SKM-1 treated with dmso at 0.1 percent for 144 hours (cell line): ENCODE data around the gene DNM2.
"Not testable (repeated sequence)": the region's sequence is repeated elsewhere in the genome, so short reads cannot be mapped to it uniquely, and the experiment has no call there.

Experiments
- DNase-seq: peaks from one replicate; lab custom pipeline; 2025; ENCODE audit not compliant: unreplicated experiment; lab: John Stamatoyannopoulos, UW

The DNM2 gene

GRCh38 chr19:10858204-10858828, 140.4 kb downstream of the DNM2 start:
- DNase-seq: no peak

DNA sequence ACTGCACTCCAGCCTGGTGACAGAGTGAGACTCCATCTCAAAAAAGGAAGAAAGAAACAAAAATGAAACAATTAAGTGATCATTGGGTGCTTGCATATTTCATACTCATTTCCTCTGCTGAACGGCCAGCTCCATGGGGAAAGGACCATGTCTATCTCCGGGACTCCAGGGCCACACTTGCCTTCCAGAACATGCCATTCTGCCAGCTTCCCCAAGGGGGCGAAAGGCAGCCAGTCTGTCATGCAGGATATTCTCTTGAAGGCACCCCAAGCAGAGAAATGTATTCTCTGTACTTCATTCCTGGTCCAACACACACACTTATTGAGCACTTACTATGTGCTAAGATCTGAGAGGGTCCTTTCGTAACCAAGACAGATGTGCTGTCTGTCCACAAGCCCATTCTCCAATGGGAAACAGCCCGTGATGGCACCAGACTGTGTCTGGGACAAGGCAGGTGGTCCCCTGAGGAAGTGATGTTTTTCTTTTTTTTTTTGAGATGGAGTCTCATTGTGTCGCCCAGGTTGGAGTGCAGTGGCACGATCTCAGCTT, 143.3 kb downstream of the DNM2 start:
- DNase-seq: peak; percentile 24

GRCh38 chr19:10862561-10863106, 144.8 kb downstream of the DNM2 start:
- DNase-seq: no peak

GRCh38 chr19:10863107-10863717, 145.3 kb downstream of the DNM2 start:
- DNase-seq: no peak

- peak; percentile 76 for DNase-seq
Measured at GRCh38 chr19:10864538-10864899, 146.6 kb downstream of the DNM2 start.

DNA sequence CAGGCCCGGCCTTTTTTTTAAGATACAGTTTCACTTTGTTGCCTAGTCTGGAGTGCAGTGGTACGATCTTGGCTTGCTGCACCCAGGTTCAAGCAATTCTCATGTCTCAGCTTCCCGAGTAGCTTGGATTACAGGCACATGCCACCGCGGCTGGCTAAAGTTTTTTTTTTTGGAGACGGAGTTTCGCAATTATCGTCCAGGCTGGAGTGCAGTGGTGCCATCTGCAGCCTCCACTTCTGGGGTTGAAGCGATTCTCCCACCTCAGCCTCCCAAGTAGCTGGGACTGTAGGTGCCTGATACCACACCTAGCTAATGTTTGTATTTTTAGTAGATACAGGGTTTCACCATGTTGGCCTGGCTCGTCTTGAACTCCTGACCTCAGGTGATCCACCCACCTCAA, 148.6 kb downstream of the DNM2 start:
- DNase-seq: no peak

DNA sequence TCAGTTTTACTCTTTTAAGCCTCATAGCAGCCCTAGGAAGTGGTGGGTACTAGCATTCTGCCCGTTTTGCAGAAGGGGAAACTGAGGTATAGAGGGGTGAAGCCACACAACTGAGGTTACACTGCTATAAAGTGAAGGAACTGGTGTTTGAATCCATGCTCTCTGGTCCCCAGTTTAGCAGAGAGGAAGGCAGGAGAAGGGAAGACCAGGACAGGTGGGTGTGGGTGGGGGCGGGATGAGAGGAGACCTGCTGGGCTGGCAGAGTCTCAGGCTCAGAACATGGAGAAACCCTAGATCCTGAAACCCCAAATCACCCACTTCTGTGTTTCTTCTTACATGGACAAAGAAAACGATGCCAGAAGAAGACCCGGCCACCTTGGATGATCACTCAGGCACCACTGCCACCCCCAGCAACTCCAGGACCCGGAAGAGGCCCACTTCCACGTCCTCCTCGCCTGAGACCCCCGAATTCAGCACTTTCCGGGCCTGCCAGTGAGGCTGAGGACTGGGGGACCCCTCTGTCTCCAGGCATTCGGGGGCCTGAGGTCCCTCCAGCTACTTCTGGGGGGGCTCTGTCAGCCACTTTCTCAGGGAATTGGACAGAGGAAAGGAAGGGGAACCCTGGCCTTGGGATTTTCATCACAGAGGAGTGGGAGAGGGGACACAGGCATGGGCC, 151.1 kb downstream of the DNM2 start:
- no peak for DNase-seq

DNA sequence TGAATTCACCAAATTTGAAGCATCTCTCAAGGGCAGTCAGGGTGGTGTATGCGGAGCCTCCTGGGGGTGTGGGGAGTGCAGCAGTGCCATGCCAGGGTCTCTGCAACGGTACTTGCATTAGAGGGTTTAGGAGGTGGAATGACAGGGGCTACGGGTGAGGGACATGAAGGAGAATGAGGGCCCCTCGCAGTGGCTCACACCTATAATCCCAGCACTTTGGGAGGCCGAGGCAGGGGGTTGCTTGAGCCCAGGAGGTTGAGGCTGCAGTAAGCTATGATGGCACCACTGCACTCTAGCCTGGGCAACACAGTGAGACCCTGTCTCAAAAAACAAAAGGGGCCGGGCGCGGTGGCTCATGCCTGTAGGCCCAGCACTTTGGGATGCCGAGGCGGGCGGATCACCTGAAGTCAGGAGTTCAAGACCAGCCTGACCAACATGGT, 152.0 kb downstream of the DNM2 start:
- not testable (repeated sequence) for DNase-seq

GRCh38 chr19:10870501-10870954, 152.6 kb downstream of the DNM2 start:
- DNase-seq: no peak

GRCh38 chr19:10870955-10871603, 153.2 kb downstream of the DNM2 start, which contains the start of gene CARM1:
Gene CARM1 (plus strand): TSS chr19:10871553. CDS start chr19:10871703, 150 bp downstream.
- DNase-seq: peak; percentile 99

- DNase-seq: no peak
Measured at GRCh38 chr19:10871711-10872545, 154.0 kb downstream of the DNM2 start.

GRCh38 chr19:10872546-10873107, 154.7 kb downstream of the DNM2 start:
- DNase-seq: no peak

- DNase-seq: no peak
Measured at GRCh38 chr19:10874024-10874423, 156.1 kb downstream of the DNM2 start.

DNA sequence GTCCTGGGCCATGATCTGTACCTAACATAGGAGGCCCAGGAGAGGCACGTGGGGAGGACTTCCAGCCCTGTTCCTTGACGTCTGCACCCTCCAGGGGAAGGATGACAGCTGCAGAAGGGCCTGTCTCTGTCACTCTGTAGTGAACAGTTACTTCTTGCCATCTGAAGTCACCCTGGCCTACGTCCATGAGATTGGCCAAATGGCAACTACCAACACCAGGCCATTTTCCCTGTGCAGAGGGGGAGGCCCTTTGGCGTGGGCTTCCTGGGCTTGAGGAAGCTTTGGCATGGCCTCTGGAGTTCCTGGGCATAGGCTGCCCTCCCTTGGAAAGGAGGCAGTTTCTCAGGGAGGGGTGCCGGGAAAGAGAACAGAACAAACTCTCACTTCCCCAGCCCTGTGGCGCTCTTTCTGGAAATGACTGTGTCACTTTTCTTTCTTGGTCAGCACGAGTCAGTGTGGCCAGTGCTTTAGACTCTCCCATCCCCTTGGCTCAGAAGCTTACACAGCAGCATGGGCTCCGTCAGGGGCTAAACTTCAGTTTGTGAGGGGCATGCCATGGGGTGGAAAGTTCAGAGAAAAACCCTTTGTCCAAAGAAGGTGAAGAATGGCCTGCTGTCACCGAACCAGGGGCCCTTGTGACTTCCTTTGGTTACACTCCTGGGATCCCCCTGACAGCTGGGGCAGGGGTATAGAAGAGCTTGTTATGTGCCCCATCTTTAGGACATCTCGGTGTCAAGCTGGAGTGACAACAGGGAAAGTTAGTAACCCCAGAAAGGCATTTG, 158.8 kb downstream of the DNM2 start:
- DNase-seq: no peak

DNA sequence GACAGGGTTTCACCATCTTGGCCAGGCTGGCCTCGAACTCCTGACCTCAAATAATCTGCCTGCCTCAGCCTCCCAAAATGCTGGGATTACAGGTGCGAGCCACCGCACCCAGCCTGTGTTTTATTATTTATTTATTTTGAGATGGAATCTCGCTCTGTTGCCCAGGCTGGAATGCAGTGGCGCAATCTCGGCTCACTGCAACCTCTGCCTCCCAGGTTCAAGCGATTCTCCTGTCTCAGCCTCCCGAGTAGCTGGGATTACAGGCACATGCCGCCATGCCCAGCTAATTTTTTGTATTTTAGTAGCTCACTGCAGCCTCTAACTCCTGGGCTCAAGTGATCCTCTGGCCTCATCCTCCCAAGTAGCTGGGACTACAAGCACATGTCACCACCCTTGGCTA, 159.7 kb downstream of the DNM2 start:
- DNase-seq: not testable (repeated sequence)

- no peak for DNase-seq
Measured at GRCh38 chr19:10878253-10878652, 160.4 kb downstream of the DNM2 start.
